ENCODE data around the gene PTPN2.
"Not testable (repeated sequence)": the region's sequence is repeated elsewhere in the genome, so short reads cannot be mapped to it uniquely, and the experiment has no call there.

The PTPN2 gene

GRCh38 chr18:12895014-12895413, 11.0 kb upstream of the PTPN2 start:
- FAIRE-seq, result no peak
- no peak for DNase-seq (ENCODE audit: low spot score)

DNA sequence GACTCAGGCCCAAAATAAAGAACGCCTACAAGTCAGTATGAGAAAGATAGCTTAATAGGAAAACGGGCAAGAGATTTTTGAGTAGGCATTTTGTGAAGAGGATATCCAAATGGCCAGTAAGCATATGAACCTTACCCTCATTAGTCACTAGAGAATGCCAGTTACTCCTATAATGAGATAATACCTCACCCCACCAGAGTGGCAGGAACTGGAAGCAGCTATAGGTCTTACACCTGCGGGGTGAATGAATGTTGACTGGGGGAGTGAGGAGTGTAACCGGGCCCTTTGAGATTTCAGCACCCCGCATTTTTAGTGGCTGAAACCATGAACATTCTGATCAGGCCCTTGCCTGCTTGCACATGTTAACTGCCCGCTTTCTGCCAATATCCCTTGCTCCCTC, 7.5 kb upstream of the PTPN2 start:
- DNase-seq (ENCODE audit: low spot score), result no peak
- no peak for FAIRE-seq

GRCh38 chr18:12890964-12891363, 6.9 kb upstream of the PTPN2 start:
- FAIRE-seq, result no peak
- no peak for DNase-seq (ENCODE audit: low spot score)

DNA sequence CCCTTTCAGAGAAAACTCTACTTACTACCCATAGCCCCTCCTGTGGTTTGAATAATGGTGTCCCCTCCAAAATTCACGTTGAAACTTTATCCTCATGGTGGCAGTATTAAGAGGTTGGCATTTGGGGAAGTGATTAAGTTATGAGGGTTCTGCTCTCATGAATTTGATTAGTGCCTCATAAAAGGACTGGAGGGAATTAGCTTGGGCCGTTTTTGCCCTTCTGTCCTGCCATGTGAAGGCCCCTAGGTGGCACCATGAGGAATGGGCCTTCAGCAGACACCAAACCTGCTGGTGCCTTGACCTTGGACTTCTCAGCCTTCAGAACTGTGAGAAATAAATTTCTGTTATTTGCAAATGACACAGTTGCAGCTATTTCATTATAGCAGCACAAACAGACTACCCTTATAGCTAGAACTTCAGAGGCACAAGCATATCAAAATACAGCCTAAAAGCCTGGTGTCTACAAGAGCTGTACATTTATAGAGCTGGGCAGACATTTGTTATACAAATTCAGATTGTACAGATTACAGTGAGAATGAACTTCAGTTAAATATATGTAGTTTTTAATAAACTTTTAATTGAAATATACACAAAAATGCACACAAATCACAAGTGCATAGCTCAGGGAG, 2.6 kb upstream of the PTPN2 start:
- DNase-seq (ENCODE audit: low spot score), result no peak
- no peak for FAIRE-seq

GRCh38 chr18:12885500-12885899, 1.5 kb upstream of the PTPN2 start:
- DNase-seq (ENCODE audit: low spot score) (no peak), FAIRE-seq (no peak)

DNA sequence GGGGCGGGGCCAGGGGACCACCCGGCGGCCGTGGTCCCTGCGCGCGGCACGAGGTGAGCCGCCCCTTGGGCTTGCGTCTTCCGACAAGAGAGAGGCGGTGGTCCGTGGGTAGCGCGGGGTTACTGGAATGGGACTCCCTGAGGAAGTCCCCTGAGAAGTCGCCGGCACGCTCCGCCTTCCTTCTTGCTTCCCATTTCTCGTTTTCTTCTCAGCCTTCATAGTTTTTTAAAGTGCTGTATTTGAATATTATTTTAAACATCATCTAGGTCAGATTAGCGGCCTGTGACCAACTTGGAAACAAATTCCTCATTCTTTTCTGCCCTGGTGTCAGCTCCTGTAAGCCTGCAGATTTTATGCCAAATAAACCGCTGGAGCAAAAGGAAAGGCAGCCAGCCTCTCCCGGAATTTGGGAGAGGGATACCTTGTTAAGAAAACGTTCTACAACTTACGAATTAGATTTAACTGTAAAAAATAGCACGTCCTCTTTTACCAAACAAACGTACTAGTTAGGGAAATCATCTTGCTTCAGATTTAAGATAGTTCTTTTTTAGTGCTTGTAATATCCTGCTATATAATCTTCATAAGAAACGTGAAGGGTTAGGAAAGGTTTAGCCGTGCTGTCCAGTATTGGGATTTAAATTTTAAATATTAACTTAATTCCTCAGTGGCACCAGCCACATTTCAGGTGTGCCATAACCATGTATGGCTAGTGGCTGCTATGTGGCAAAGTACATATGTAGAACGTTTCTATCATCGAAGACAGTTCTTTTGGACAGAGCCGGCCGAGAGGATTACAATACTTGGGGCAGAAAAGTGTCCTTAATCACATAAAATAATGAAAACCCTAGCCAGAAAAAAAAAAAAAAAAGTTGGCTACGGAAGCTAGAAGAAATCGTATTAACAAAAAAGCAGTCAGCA, 628 bp upstream of the PTPN2 start:
- FAIRE-seq, result no peak
- no peak for DNase-seq (ENCODE audit: low spot score)

DNA sequence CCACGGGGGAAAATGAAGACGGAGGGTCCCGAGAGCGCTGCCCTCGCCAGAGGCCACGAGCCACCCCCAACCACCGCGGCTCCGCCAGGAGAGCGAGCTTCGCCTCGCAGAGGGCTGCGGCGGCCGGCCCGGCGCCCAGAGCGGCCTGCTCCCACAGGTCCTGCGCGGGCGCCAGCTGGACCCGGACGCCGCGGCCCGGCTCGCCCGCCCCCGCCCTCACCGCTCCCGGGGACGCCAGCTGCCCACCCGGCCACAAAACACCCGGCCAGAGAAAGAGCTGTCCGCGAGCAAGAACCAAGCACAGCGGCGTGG, 709 bp downstream of the PTPN2 start:
- no peak for FAIRE-seq
- DNase-seq (ENCODE audit: low spot score), result no peak

- FAIRE-seq, result no peak
- no peak for DNase-seq (ENCODE audit: low spot score)
These were observed 1.3 kb downstream of the PTPN2 start for GRCh38 chr18:12882453-12883371.

DNA sequence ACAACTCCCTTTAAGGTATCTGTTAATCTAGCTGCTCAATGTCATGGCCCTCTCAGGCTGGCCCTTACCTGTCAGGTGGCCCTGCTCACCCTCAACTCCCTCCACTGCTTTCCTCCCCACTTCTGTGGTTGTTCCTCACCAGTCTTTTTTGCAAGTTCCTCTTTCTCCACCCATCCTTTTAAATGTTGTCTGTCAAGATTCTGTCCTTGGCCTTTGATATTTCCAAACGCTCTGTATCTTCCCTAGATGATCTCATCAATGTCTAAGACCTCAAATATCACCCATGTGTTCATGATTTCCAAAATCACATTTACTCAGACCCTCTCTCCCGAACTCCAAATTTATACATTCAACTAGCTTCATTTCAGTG, 3.5 kb downstream of the PTPN2 start:
- DNase-seq (ENCODE audit: low spot score) (no peak), FAIRE-seq (no peak)

- FAIRE-seq (no peak), DNase-seq (ENCODE audit: low spot score) (no peak)
These were observed 4.0 kb downstream of the PTPN2 start for GRCh38 chr18:12879840-12880540.

DNA sequence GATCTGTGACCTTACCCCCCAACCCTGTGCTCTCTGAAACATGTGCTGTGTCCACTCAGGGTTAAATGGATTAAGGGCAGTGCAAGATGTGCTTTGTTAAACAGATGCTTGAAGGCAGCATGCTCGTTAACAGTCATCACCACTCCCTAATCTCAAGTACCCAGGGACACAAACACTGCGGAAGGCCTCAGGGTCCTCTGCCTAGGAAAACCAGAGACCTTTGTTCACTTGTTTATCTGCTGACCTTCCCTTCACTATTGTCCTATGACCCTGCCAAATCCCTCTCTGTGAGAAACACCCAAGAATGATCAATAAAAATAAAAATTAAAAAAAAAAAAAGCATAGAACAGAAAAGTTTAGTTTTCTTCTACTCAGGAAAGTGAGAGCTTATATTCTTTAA, 9.0 kb downstream of the PTPN2 start:
- FAIRE-seq; DNase-seq (ENCODE audit: low spot score): not testable (repeated sequence)

DNA sequence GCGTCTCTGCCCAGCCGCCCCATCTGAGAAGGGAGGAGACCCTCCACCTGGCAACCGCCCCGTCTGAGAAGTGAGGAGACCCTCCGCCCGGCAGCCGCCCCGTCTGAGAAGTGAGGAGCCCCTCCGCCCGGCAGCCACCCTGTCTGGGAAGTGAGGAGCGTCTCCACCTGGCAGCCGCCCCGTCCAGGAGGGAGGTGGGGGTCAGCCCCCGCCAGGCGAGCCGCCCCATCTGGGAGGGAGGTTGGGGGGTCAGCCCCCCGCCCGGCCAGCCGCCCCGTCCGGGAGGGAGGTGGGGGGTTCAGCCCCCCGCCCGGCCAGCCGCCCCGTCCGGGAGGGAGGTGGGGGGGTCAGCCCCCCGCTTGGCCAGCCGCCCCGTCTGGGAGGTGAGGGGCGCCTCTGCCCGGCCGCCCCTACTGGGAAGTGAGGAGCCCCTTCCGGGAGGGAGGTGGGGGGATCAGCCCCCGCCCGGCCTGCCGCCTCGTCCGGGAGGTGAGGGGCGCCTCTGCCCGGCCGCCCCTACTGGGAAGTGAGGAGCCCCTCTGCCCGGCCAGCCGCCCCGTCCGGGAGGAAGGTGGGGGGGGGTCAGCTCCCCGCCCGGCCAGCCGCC, 10.0 kb downstream of the PTPN2 start:
- not testable (repeated sequence) for DNase-seq (ENCODE audit: low spot score); FAIRE-seq

DNA sequence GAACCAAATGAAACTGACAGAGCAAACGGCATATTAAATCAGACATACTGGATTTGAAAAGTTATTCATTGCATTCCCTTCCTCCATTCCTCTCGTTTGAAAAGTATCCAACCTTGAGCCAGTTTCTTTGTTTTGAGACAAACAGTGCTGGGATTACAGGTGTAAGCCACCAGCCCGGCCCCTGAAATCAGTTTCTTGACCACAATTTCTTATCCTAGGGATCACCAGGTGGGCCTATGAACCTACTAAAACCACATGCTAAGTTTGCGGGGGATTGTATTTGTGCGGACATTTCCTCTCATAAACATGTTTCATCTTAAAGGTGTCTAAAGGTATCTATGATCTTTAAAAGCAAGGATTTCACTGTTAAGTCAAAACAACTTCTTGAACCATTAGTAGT, 11.6 kb downstream of the PTPN2 start:
- FAIRE-seq, result no peak
- no peak for DNase-seq (ENCODE audit: low spot score)

GRCh38 chr18:12868576-12868975, 15.5 kb downstream of the PTPN2 start:
- DNase-seq (ENCODE audit: low spot score) (no peak), FAIRE-seq (no peak)

GRCh38 chr18:12867441-12868123, 16.5 kb downstream of the PTPN2 start:
- no peak for FAIRE-seq

DNA sequence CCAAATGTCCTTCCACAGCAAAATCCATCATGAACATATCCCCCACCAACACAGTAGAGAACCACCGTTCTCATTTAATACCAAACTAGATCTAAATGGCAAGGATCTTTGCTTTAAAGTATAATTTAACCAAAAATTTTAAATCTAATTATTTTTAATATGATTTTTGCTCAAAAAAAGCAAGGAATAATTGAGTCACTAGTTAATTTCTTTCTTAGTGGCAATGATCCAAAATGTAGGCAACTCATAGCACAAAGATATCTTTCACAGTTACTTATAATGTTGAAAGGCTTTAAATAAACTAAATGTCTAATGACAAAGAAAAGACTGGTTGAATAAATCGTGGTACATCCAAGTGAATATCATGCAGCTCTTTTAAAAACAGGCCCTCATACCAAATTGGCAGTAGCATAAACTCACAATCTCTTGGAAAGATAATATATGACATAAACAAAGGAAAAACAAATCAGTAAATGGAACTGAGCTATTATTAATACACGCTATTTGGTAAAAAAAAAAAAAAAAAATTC, 20.3 kb downstream of the PTPN2 start:
- FAIRE-seq (no peak), DNase-seq (ENCODE audit: low spot score) (no peak)

More at GRCh38 chr18:12867441-12868123, 16.5 kb downstream of the PTPN2 start:
- no peak for DNase-seq (ENCODE audit: low spot score)

DNA sequence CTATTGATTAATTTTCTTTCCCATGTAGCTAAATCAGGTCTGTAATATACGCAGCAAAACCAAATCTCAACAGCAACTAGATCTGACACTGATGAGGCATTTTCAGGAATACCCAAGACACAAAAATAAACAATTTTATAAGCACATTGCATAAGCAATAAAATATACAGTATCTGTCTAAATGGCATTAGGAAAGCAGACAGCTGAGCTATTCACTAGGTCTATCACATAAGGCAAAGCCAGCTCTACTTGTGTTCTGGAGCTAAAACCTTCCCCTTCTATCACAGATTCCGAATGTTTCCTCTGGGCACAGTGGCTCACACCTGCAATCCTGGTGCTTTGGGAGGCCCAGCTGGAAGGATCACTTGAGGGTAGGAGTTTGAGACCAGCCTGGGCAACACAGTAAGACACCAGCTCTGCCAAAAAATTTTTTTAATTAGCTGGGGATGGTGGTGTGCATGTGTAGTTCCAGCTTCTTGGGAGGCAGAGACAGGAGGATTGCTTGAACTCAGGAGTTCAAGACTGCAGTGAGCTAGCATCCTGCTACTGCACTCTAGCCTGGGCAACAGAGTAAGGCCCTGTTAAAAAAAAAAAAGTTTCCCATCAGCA, 21.1 kb downstream of the PTPN2 start:
- DNase-seq (ENCODE audit: low spot score), result no peak
- no peak for FAIRE-seq

DNA sequence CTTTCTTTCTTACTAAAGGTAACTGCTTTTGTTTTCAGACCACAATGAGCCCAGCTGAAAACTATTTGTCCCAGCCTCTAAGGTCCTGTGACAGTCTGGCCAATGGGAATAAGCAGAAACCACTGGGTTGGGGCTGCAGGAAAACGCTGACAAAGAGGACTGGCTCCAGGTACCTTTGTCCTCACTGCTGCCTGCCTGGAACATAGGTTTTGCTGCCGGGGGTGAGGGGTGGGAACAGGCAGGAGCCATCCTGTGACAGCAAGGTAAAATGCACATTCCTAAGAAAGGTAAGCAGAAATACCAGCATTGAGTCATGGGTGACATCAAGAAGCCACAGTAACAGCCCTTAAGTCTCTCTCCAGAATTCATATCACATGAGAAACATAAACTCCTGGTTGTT, 21.6 kb downstream of the PTPN2 start:
- FAIRE-seq (no peak), DNase-seq (ENCODE audit: low spot score) (peak; percentile 11)

GRCh38 chr18:12861637-12862036, 22.4 kb downstream of the PTPN2 start:
- DNase-seq (ENCODE audit: low spot score) (no peak), FAIRE-seq (no peak)

DNA sequence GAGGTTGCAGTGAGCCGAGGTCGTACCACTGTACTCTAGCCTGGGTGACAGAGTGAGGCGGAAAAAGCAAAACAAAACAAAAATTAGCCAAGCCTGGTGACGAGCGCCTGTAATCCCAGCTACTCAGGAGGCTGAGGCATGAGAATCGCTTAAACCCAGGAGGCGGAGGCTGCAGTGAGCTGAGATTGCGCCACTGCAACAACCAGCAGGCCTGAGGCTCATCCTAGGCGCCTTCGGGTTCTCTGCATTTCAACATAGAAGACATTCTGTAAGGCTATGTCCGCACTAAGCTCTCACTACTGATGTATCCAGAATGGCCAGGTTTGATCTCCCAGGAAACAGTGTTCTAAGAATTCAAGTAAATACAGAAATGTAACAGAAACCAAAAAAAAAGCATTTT, 23.5 kb downstream of the PTPN2 start:
- DNase-seq (ENCODE audit: low spot score), result no peak
- FAIRE-seq, result no peak

Measured in RCC 7860 (cell line).